ENCODE results near the gene MYOCD.

- no peak for TF ChIP-seq EP300 (IDR thresholded peaks at IDR 0.05)
- no peak for TF ChIP-seq POLR2AphosphoS5 (IDR thresholded peaks at IDR 0.05)
- no peak for TF ChIP-seq CTCF (IDR thresholded peaks at IDR 0.05)
- TF ChIP-seq POLR2A (IDR thresholded peaks at IDR 0.05): no peak
These were observed 23.7 kb upstream of the MYOCD start for GRCh38 chr17:12642034-12642433.

All from suprapubic skin (tissue), 4 donors.